ENCODE measurements around the gene UBE2N.

UBE2N gene

GRCh38 chr12:93459097-93459496 is 17.4 kb upstream of the UBE2N start:
- Mint-ChIP-seq H3K4me1 (peaks cover 0 to 4% of the 10 kb centered on the region in 2 donors), H3K27me3 (no peaks in the 10 kb centered on the region), H3K4me3 (no peak overlapping the region), H3K27ac (no peak overlapping the region), H3K9me3 (no peaks in the 10 kb centered on the region), H3K36me3 (no peaks in the 10 kb centered on the region)
- DNase-seq: no peak
- no peak for ATAC-seq (replicated peaks)

- H3K9me3 Mint-ChIP-seq: no peaks in the 10 kb centered on the region
- peaks cover 0 to 4% of the 10 kb centered on the region in 2 donors for H3K4me1 Mint-ChIP-seq
- H3K27ac Mint-ChIP-seq: no peak overlapping the region
- H3K4me3 Mint-ChIP-seq: no peak overlapping the region
- no peaks in the 10 kb centered on the region for H3K27me3 Mint-ChIP-seq
- ATAC-seq (replicated peaks): no peak
- DNase-seq: no peak
- H3K36me3 Mint-ChIP-seq: no peaks in the 10 kb centered on the region
Observed at GRCh38 chr12:93456077-93456476, 14.3 kb upstream of the UBE2N start.

GRCh38 chr12:93453633-93454032 is 11.9 kb upstream of the UBE2N start:
- ATAC-seq (replicated peaks) (no peak), DNase-seq (no peak)
- H3K4me3 Mint-ChIP-seq: no peak overlapping the region
- H3K27ac Mint-ChIP-seq: no peak overlapping the region
- H3K4me1 Mint-ChIP-seq: peaks cover 11 to 13% of the 10 kb centered on the region in 2 donors
- H3K9me3 Mint-ChIP-seq: no peaks in the 10 kb centered on the region
- H3K36me3 Mint-ChIP-seq: no peaks in the 10 kb centered on the region
- no peaks in the 10 kb centered on the region for H3K27me3 Mint-ChIP-seq

- ATAC-seq (replicated peaks): no peak
- H3K27ac Mint-ChIP-seq: no peak overlapping the region
- H3K4me3 Mint-ChIP-seq: no peak overlapping the region
- no peaks in the 10 kb centered on the region for H3K27me3 Mint-ChIP-seq
- peaks cover 13 to 14% of the 10 kb centered on the region in 2 donors for H3K4me1 Mint-ChIP-seq
- DNase-seq: no peak
- H3K9me3 Mint-ChIP-seq: no peaks in the 10 kb centered on the region
- H3K36me3 Mint-ChIP-seq: no peaks in the 10 kb centered on the region
Observed at GRCh38 chr12:93451423-93452158, 9.8 kb upstream of the UBE2N start.

GRCh38 chr12:93449277-93449676 is 7.5 kb upstream of the UBE2N start:
- no peak overlapping the region for H3K4me3 Mint-ChIP-seq
- peaks cover 13 to 14% of the 10 kb centered on the region in 2 donors for H3K4me1 Mint-ChIP-seq
- no peaks in the 10 kb centered on the region for H3K9me3 Mint-ChIP-seq
- peak; percentile 97 to 99 for ATAC-seq (replicated peaks)
- H3K27me3 Mint-ChIP-seq: no peaks in the 10 kb centered on the region
- DNase-seq: no peak
- H3K36me3 Mint-ChIP-seq: no peaks in the 10 kb centered on the region
- H3K27ac Mint-ChIP-seq: no peak overlapping the region

GRCh38 chr12:93448796-93449195 is 7.0 kb upstream of the UBE2N start:
- ATAC-seq (replicated peaks): peak; percentile 40 to 60
- Mint-ChIP-seq H3K4me3 (no peak overlapping the region), H3K27me3 (no peaks in the 10 kb centered on the region), H3K9me3 (no peaks in the 10 kb centered on the region), H3K36me3 (no peaks in the 10 kb centered on the region), H3K4me1 (peaks cover 13 to 14% of the 10 kb centered on the region in 2 donors), H3K27ac (no peak overlapping the region)
- DNase-seq: no peak

GRCh38 chr12:93447555-93448290 is 6.0 kb upstream of the UBE2N start:
- no peaks in the 10 kb centered on the region for H3K36me3 Mint-ChIP-seq
- H3K27me3 Mint-ChIP-seq: no peaks in the 10 kb centered on the region
- H3K4me1 Mint-ChIP-seq: peaks cover 23 to 24% of the 10 kb centered on the region in 2 donors
- H3K9me3 Mint-ChIP-seq: no peaks in the 10 kb centered on the region
- no peak overlapping the region for H3K27ac Mint-ChIP-seq
- DNase-seq (no peak), ATAC-seq (replicated peaks) (no peak)
- no peak overlapping the region for H3K4me3 Mint-ChIP-seq

- ATAC-seq (replicated peaks): no peak
- Mint-ChIP-seq H3K27me3 (no peaks in the 10 kb centered on the region), H3K4me3 (peak overlapping the region in 1 of 2 donors; percentile 15), H3K27ac (no peak overlapping the region), H3K9me3 (no peaks in the 10 kb centered on the region), H3K4me1 (peaks cover 32 to 39% of the 10 kb centered on the region in 2 donors), H3K36me3 (peaks cover 2 to 12% of the 10 kb centered on the region in 2 donors)
- DNase-seq: peak; percentile 33
Observed at GRCh38 chr12:93443576-93443975, 1.8 kb upstream of the UBE2N start.

GRCh38 chr12:93442411-93443340 is 929 bp upstream of the UBE2N start:
- peaks cover 35 to 48% of the 10 kb centered on the region in 2 donors for H3K4me1 Mint-ChIP-seq
- peak overlapping the region; percentile 93 for H3K4me3 Mint-ChIP-seq
- DNase-seq (no peak), ATAC-seq (replicated peaks) (no peak)
- no peaks in the 10 kb centered on the region for H3K27me3 Mint-ChIP-seq
- peaks cover 2 to 12% of the 10 kb centered on the region in 2 donors for H3K36me3 Mint-ChIP-seq
- H3K9me3 Mint-ChIP-seq: no peaks in the 10 kb centered on the region
- peak overlapping the region; percentile 97 for H3K27ac Mint-ChIP-seq

- ATAC-seq (replicated peaks) (peak; percentile 9 to 13), DNase-seq (peak; percentile 10)
- Mint-ChIP-seq H3K4me3 (peak overlapping the region; percentile 93 to 94), H3K9me3 (no peaks in the 10 kb centered on the region), H3K27me3 (no peaks in the 10 kb centered on the region), H3K4me1 (peaks cover 46 to 63% of the 10 kb centered on the region in 2 donors), H3K27ac (peak overlapping the region; percentile 97), H3K36me3 (peaks cover 7 to 23% of the 10 kb centered on the region in 2 donors)
Observed at GRCh38 chr12:93441081-93441616, 598 bp downstream of the UBE2N start.

GRCh38 chr12:93440043-93440835 is 1.5 kb downstream of the UBE2N start:
- peaks cover 8 to 24% of the 10 kb centered on the region in 2 donors for H3K36me3 Mint-ChIP-seq
- DNase-seq (no peak), ATAC-seq (replicated peaks) (no peak)
- no peaks in the 10 kb centered on the region for H3K27me3 Mint-ChIP-seq
- H3K4me1 Mint-ChIP-seq: peaks cover 51 to 70% of the 10 kb centered on the region in 2 donors
- H3K27ac Mint-ChIP-seq: peak overlapping the region; percentile 97
- peak overlapping the region; percentile 93 to 94 for H3K4me3 Mint-ChIP-seq
- H3K9me3 Mint-ChIP-seq: no peaks in the 10 kb centered on the region

- Mint-ChIP-seq H3K27ac (peak overlapping the region; percentile 9), H3K4me1 (peaks cover 48 to 82% of the 10 kb centered on the region in 2 donors), H3K4me3 (peak overlapping the region in 1 of 2 donors; percentile 22), H3K27me3 (no peaks in the 10 kb centered on the region), H3K9me3 (no peaks in the 10 kb centered on the region), H3K36me3 (peaks cover 11 to 24% of the 10 kb centered on the region in 2 donors)
- ATAC-seq (replicated peaks): no peak
- DNase-seq: no peak
Observed at GRCh38 chr12:93438266-93439050, 3.3 kb downstream of the UBE2N start.

All from stimulated activated naive B cell treated with anti-CD40 and anti-IgM and Interleukin-4, amounts not matched to agents 10 μg/mL and 1 μg/mL and 100 μg/mL, for 72 hours (primary cell).